Activated CD4-positive, alpha-beta T cell treated with anti-CD3 and anti-CD28 coated beads, Interleukin-2, amount 50 U/mL, for 1 hour (primary cell): ENCODE measurements around the gene OR56A1.
"Not testable (repeated sequence)": the region's sequence is repeated elsewhere in the genome, so short reads cannot be mapped to it uniquely, and the experiment has no call there.

Experiments used
- DNase-seq: peaks from one replicate; pipeline ENCODE4 v3.0.0-alpha.2; 2020

The OR56A1 gene

GRCh38 chr11:6030708-6031405 lies at the start of gene OR56A1:
Gene OR56A1 (minus strand): TSS chr11:6030758. CDS start chr11:6027692, 3,066 bp downstream.
- no peak for DNase-seq

GRCh38 chr11:6079463-6079862 lies 48.9 kb upstream of the OR56A1 start:
- DNase-seq: no peak

- no peak for DNase-seq
These were observed 47.2 kb upstream of the OR56A1 start for GRCh38 chr11:6077723-6078122.

- not testable (repeated sequence) for DNase-seq
These were observed 45.9 kb upstream of the OR56A1 start for GRCh38 chr11:6076443-6076842.

- DNase-seq: no peak
These were observed 36.9 kb upstream of the OR56A1 start for GRCh38 chr11:6067502-6067901.

- no peak for DNase-seq
These were observed 32.3 kb upstream of the OR56A1 start for GRCh38 chr11:6062691-6063358.

- no peak for DNase-seq
These were observed 30.9 kb upstream of the OR56A1 start for GRCh38 chr11:6061475-6061874.

GRCh38 chr11:6057452-6057851 lies 26.9 kb upstream of the OR56A1 start:
- DNase-seq: no peak

- DNase-seq: no peak
These were observed 25.0 kb upstream of the OR56A1 start for GRCh38 chr11:6055569-6055968.

GRCh38 chr11:6052374-6052773 lies 21.8 kb upstream of the OR56A1 start:
- no peak for DNase-seq

GRCh38 chr11:6040874-6041273 lies 10.3 kb upstream of the OR56A1 start:
- no peak for DNase-seq

GRCh38 chr11:6027501-6027900 lies 3.1 kb downstream of the OR56A1 start:
- DNase-seq: no peak

- DNase-seq: no peak
These were observed 5.5 kb downstream of the OR56A1 start for GRCh38 chr11:6025056-6025455.

GRCh38 chr11:6022956-6023355 lies 7.6 kb downstream of the OR56A1 start:
- DNase-seq: no peak

- DNase-seq: no peak
These were observed 17.5 kb downstream of the OR56A1 start for GRCh38 chr11:6013042-6013441.

GRCh38 chr11:6012035-6012668 lies 18.4 kb downstream of the OR56A1 start:
- DNase-seq: no peak

GRCh38 chr11:6006846-6007245 lies 23.7 kb downstream of the OR56A1 start, which contains the start of gene OR56A4:
Gene OR56A4 (minus strand): TSS chr11:6006946. CDS start chr11:6002992, 3,954 bp downstream.
- no peak for DNase-seq

GRCh38 chr11:6006395-6006794 lies 24.2 kb downstream of the OR56A1 start:
- DNase-seq: no peak

GRCh38 chr11:6002202-6002699 lies 28.3 kb downstream of the OR56A1 start:
- DNase-seq: no peak

GRCh38 chr11:5994791-5995190 lies 35.8 kb downstream of the OR56A1 start:
- DNase-seq: no peak

- DNase-seq: no peak
These were observed 37.8 kb downstream of the OR56A1 start for GRCh38 chr11:5992604-5993251.

GRCh38 chr11:5992150-5992549 lies 38.4 kb downstream of the OR56A1 start:
- DNase-seq: no peak

- no peak for DNase-seq
These were observed 41.4 kb downstream of the OR56A1 start for GRCh38 chr11:5989203-5989602.
